Thyroid gland (tissue), 4 donors: ENCODE results near the gene TMPRSS11F. TPM values are rescaled to one million over a fixed set of nuclear protein-coding genes. Genes with fewer than 3 reads are reported as not detected.

Experiments used
- DNase-seq, 2 donors: peaks; one replicate each; pipeline ENCODE4 v3.0.0-alpha.2; 2019
- H3K27ac ChIP-seq, 3 donors: fragments of 200-600 bp; sonication (generic); 1 replicate in 2 of 3; 2 replicates in 1 of 3; pipeline ENCODE4 v1.5.1; 2016 to 2019; ENCODE audit warnings: mild to moderate bottlenecking in 1 of 3, moderate library complexity in 1 of 3
- H3K27me3 ChIP-seq: fragments of 200-600 bp; sonication (generic); one replicate; pipeline ENCODE4 v1.5.1; 2019
- H3K36me3 ChIP-seq, 2 donors: fragments of 200-600 bp; sonication (generic); one replicate each; pipeline ENCODE4 v1.5.1; 2016 to 2019
- H3K4me1 ChIP-seq, 2 donors: fragments of 200-600 bp; sonication (generic); one replicate each; pipeline ENCODE4 v1.5.1; 2017 to 2019
- H3K4me3 ChIP-seq, 3 donors: fragments of 200-600 bp; sonication (generic); replicated peaks in 1 of 3; 1 replicate in 2 of 3; 2 replicates in 1 of 3; pipeline ENCODE4 v1.5.1; 2016; ENCODE audit warnings: mild to moderate bottlenecking in 1 of 3
- H3K9me3 ChIP-seq: fragments of 200-600 bp; sonication (generic); one replicate; pipeline ENCODE4 v1.5.1; 2017
- CTCF ChIP-seq, 6 experiments: fragments of 200-600 bp in 3 of 6; fragments of 450-650 bp in 3 of 6; sonication (generic) in 3 of 6; IDR thresholded peaks; one replicate each; pipeline ENCODE4 v1.5.1; 2016 to 2019; ENCODE audit warnings: antibody characterized with exemption in 6 of 6, mild to moderate bottlenecking in 2 of 6, inconsistent platforms in 1 of 6, moderate library complexity in 1 of 6
- POLR2A ChIP-seq, 2 donors: fragments of 450-650 bp; IDR thresholded peaks; one replicate each; pipeline ENCODE4 v1.6.1; 2017; ENCODE audit warnings: antibody characterized with exemption in 2 of 2, mild to moderate bottlenecking in 2 of 2, moderate library complexity in 1 of 2
- WGBS, 2 donors: methylation state at CpG; one replicate each; pipeline ENCODE4 v1.1.5; 2017; 5-methylcytosine and 5-hydroxymethylcytosine counted together
- intact Hi-C: fragments of 100-400 bp; cut with DNase I; formaldehyde crosslinking; loops from one replicate; pipeline ENCODE4 v1.15.1; 2023
- total RNA-seq, 4 donors: library from RNA; depleted of rRNA; stranded (reverse); fragments of >200 nt; gene quantifications; one replicate each; pipeline ENCODE4 v1.2.3, GENCODE V29; 2016

The TMPRSS11F gene
- total RNA-seq, 4 donors from 2014 or later = not detected

DNA sequence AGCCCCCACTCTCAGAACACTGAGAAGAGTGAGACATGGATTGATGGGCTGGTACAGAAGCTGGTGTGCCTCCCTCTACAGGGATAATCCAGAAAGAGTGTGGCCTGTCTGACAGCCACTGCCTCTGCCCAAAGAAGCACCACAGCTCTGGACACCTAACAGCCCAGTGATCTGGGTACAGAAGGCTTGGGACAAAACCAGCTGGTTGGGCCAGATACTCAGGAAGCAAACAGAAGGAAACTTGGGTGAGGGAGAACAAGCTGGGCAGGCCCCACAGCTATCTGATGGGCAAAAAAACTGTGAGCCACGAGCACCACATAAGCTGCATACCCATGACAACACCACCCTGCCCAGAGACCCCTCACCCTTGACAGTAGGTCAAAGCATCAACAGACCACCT lies 46.9 kb downstream of the TMPRSS11F start:
- no peak overlapping the region for H3K4me3 ChIP-seq
- H3K4me1 ChIP-seq = no peaks in the 10 kb centered on the region
- no peaks in the 10 kb centered on the region for H3K9me3 ChIP-seq
- no peaks in the 10 kb centered on the region for H3K36me3 ChIP-seq
- TF ChIP-seq POLR2A (IDR thresholded peaks at IDR 0.05) = no peak
- TF ChIP-seq CTCF (IDR thresholded peaks at IDR 0.05) = no peak
- no peak for DNase-seq
- intact Hi-C loops = no loop called here
- H3K27me3 ChIP-seq = no peaks in the 10 kb centered on the region
- H3K27ac ChIP-seq = no peak overlapping the region
- 33 to 58% methylated on average over 1 of the region's 1 CpG for WGBS, 2 donors

DNA sequence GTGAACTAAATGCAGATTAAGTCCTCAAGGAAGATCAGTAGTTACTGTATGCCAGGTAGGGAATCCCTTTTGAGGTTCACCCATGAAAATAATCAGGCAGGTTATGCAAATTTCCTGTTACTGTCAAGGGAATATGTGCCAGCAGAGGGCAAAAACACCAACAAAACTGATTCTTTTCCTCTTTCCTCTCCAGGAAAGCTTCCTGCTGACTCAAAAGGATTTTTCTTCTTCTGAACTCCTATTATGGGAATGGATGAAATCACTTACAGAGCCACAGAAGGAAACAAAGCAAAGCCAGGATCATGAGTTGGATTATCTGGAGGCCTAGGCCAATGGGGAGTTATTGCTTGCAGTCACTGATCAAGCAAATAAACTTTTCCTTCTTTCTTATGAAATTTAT lies 49.7 kb downstream of the TMPRSS11F start:
- intact Hi-C loops = no loop called here
- TF ChIP-seq POLR2A (IDR thresholded peaks at IDR 0.05) (no peak), CTCF (IDR thresholded peaks at IDR 0.05) (no peak)
- H3K9me3 ChIP-seq = no peaks in the 10 kb centered on the region
- DNase-seq = no peak
- no peak overlapping the region for H3K4me3 ChIP-seq
- no peaks in the 10 kb centered on the region for H3K4me1 ChIP-seq
- H3K27me3 ChIP-seq = no peaks in the 10 kb centered on the region
- no peaks in the 10 kb centered on the region for H3K36me3 ChIP-seq
- no peak overlapping the region for H3K27ac ChIP-seq

GRCh38 chr4:68077737-68078136 lies 51.9 kb downstream of the TMPRSS11F start:
- Histone ChIP-seq H3K27me3 (no peaks in the 10 kb centered on the region), H3K9me3 (no peaks in the 10 kb centered on the region), H3K4me3 (no peak overlapping the region), H3K4me1 (no peaks in the 10 kb centered on the region), H3K36me3 (no peaks in the 10 kb centered on the region), H3K27ac (no peak overlapping the region)
- DNase-seq = no peak
- TF ChIP-seq POLR2A (IDR thresholded peaks at IDR 0.05) (no peak), CTCF (IDR thresholded peaks at IDR 0.05) (no peak)
- 87 to 91% methylated on average over 8 of the region's 8 CpGs for WGBS, 2 donors
- intact Hi-C loops = no loop called here

DNA sequence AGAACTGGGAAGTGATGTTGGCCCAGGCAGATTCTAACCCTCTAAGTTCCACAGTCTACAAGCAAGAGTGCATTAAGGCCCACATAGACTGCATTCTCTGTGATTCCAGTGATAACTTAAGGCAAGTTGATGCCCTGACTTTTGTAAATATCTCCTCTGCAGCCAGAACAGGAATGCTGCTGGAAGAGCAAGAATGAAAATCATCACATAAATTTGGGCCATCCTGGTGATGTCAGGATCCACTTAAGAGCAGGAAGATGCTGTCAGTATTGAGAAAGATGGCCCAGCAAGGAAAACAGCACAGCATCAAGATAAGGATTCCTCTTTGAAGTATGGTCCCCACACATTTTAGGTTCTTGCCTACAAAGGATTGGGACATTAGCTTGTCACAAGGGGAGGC lies 52.4 kb downstream of the TMPRSS11F start:
- Histone ChIP-seq H3K9me3 (no peaks in the 10 kb centered on the region), H3K4me1 (no peaks in the 10 kb centered on the region), H3K36me3 (no peaks in the 10 kb centered on the region), H3K27me3 (no peaks in the 10 kb centered on the region), H3K4me3 (no peak overlapping the region), H3K27ac (no peak overlapping the region)
- DNase-seq = no peak
- intact Hi-C loops = no loop called here
- TF ChIP-seq POLR2A (IDR thresholded peaks at IDR 0.05) (no peak), CTCF (IDR thresholded peaks at IDR 0.05) (no peak)

- Histone ChIP-seq H3K9me3 (no peaks in the 10 kb centered on the region), H3K4me1 (no peaks in the 10 kb centered on the region), H3K27ac (no peak overlapping the region), H3K27me3 (no peaks in the 10 kb centered on the region), H3K36me3 (no peaks in the 10 kb centered on the region), H3K4me3 (no peak overlapping the region)
- no peak for TF ChIP-seq CTCF (IDR thresholded peaks at IDR 0.05)
- no peak for TF ChIP-seq POLR2A (IDR thresholded peaks at IDR 0.05)
- no peak for DNase-seq
- 77 to 84% methylated on average over 2 of the region's 2 CpGs for WGBS, 2 donors
- intact Hi-C loops = no loop called here
Measured at GRCh38 chr4:68076194-68076593, 53.5 kb downstream of the TMPRSS11F start.
